GM19239 (cell line): Measurements from ENCODE around the gene C3orf70.
"Not testable (repeated sequence)": the region's sequence is repeated elsewhere in the genome, so short reads cannot be mapped to it uniquely, and the experiment has no call there.

Experiments used
- DNase-seq: peaks from one replicate; pipeline ENCODE4 v3.0.0; 2011; ENCODE audit warnings: low spot score; ENCODE audit not compliant: insufficient read length
- FAIRE-seq: peaks from 2 replicates; lab custom pipeline; 2011; peaks lifted over from hg19 to GRCh38; lab: Jason Lieb, UNC

C3orf70 gene

GRCh38 chr3:185151964-185152409, 873 bp downstream of the C3orf70 start:
- no peak for DNase-seq

GRCh38 chr3:185151101-185151963, 1.5 kb downstream of the C3orf70 start:
- FAIRE-seq: no peak
- no peak for DNase-seq

More at GRCh38 chr3:185151964-185152409, 873 bp downstream of the C3orf70 start:
- FAIRE-seq: no peak

GRCh38 chr3:185150561-185150960, 2.3 kb downstream of the C3orf70 start:
- DNase-seq (no peak), FAIRE-seq (no peak)

- FAIRE-seq (no peak), DNase-seq (no peak)
These were observed 3.3 kb downstream of the C3orf70 start for GRCh38 chr3:185149591-185149990.

- DNase-seq (no peak), FAIRE-seq (no peak)
These were observed 7.3 kb downstream of the C3orf70 start for GRCh38 chr3:185145511-185145910.

- DNase-seq: no peak
- FAIRE-seq: no peak
These were observed 8.1 kb downstream of the C3orf70 start for GRCh38 chr3:185144784-185145183.

- FAIRE-seq: no peak
These were observed 15.0 kb downstream of the C3orf70 start for GRCh38 chr3:185137821-185138220.

GRCh38 chr3:185134509-185134908, 18.4 kb downstream of the C3orf70 start:
- FAIRE-seq: no peak

More at GRCh38 chr3:185137821-185138220, 15.0 kb downstream of the C3orf70 start:
- DNase-seq: no peak

GRCh38 chr3:185131602-185132256, 21.1 kb downstream of the C3orf70 start:
- DNase-seq (no peak), FAIRE-seq (no peak)

More at GRCh38 chr3:185134509-185134908, 18.4 kb downstream of the C3orf70 start:
- DNase-seq: no peak

GRCh38 chr3:185129083-185129482, 23.8 kb downstream of the C3orf70 start:
- no peak for FAIRE-seq
- DNase-seq: no peak

- FAIRE-seq (no peak), DNase-seq (no peak)
These were observed 26.7 kb downstream of the C3orf70 start for GRCh38 chr3:185126201-185126600.

- no peak for FAIRE-seq
- DNase-seq: no peak
These were observed 32.7 kb downstream of the C3orf70 start for GRCh38 chr3:185120126-185120525.

- DNase-seq (no peak), FAIRE-seq (no peak)
These were observed 37.5 kb downstream of the C3orf70 start for GRCh38 chr3:185115371-185115770.

- FAIRE-seq: no peak
These were observed 38.1 kb downstream of the C3orf70 start for GRCh38 chr3:185114756-185115155.

GRCh38 chr3:185112186-185112585, 40.7 kb downstream of the C3orf70 start:
- DNase-seq (no peak), FAIRE-seq (no peak)

More at GRCh38 chr3:185114756-185115155, 38.1 kb downstream of the C3orf70 start:
- DNase-seq: no peak

GRCh38 chr3:185109012-185109411, 43.8 kb downstream of the C3orf70 start:
- not testable (repeated sequence) for FAIRE-seq, DNase-seq

- DNase-seq, FAIRE-seq: not testable (repeated sequence)
These were observed 46.5 kb downstream of the C3orf70 start for GRCh38 chr3:185106256-185106890.

- FAIRE-seq: no peak
These were observed 49.3 kb downstream of the C3orf70 start for GRCh38 chr3:185103359-185104127.

GRCh38 chr3:185094697-185095096, 58.2 kb downstream of the C3orf70 start:
- FAIRE-seq: no peak
- no peak for DNase-seq

More at GRCh38 chr3:185103359-185104127, 49.3 kb downstream of the C3orf70 start:
- DNase-seq: no peak

- DNase-seq: no peak
- no peak for FAIRE-seq
These were observed 59.7 kb downstream of the C3orf70 start for GRCh38 chr3:185093116-185093515.
